ENCODE results near the gene SELENOM. TPM values are rescaled to one million over a fixed set of nuclear protein-coding genes. Genes with fewer than 3 reads are reported as not detected.

SELENOM gene
- total and polyA plus RNA-seq, 2 of the 8 experiments (the other 6 are each of a cell fraction or from before 2014, with no cell fraction given): 22.7 to 40.0 TPM

GRCh38 chr22:31136711-31137110 lies 29.3 kb upstream of the SELENOM start:
- Histone ChIP-seq H2AFZ (ENCODE audit: low read length) (no peak overlapping the region), H3K79me1 (ENCODE audit: low read depth, low read length) (peaks cover 15% of the 10 kb centered on the region; the same call in 1 of the 2 replicates), H4K8ac (ENCODE audit: extremely low read depth, insufficient read depth, low read length) (no peak overlapping the region), H2BK5ac (ENCODE audit: low read depth, low read length) (no peak overlapping the region), H2BK120ac (replicated peaks; ENCODE audit: low read depth, low read length) (no peak overlapping the region), H3K4me3 (ENCODE audit: extremely low read depth in 1 of 4, insufficient read depth in 2 of 4, low read depth in 3 of 4, low read length in 4 of 4) (no peak overlapping the region), H3K23ac (ENCODE audit: insufficient read length) (no peak overlapping the region), H3K4ac (replicated peaks; ENCODE audit: insufficient read length, low read depth, low read length) (no peak overlapping the region), H3K4me2 (ENCODE audit: insufficient read depth in 1 of 2, low read depth in 2 of 2, low read length in 2 of 2) (no peak overlapping the region), H3K18ac (ENCODE audit: extremely low read depth, low read length) (no peak overlapping the region), H4K91ac (replicated peaks; ENCODE audit: insufficient read length, low read length) (no peak overlapping the region), H3K79me2 (ENCODE audit: control insufficient read depth in 1 of 2, insufficient read depth in 2 of 2, low read length in 2 of 2) (peaks cover 0 to 20% of the 10 kb centered on the region in 2 experiments; a peak in 3 of 4 replicates), H3K9ac (replicated peaks in 1 of 4; ENCODE audit: extremely low read depth in 1 of 4, low read depth in 3 of 4, low read length in 3 of 4) (peak overlapping the region in 1 of 4 experiments; percentile 3; a peak in 1 of 7 replicates), H4K5ac (ENCODE audit: insufficient read length, low read depth, low read length) (no peak overlapping the region), H2BK12ac (ENCODE audit: low read depth, low read length) (no peak overlapping the region), H4K20me1 (replicated peaks in 1 of 2; ENCODE audit: control insufficient read depth in 1 of 2, insufficient read depth in 2 of 2, low read length in 2 of 2) (peaks cover 4 to 23% of the 10 kb centered on the region in 2 experiments), H3K27ac (ENCODE audit: low read depth, low read length) (no peak overlapping the region), H2BK15ac (ENCODE audit: low read length) (no peak overlapping the region), H3K14ac (ENCODE audit: insufficient read length) (no peak overlapping the region), H2AK5ac (ENCODE audit: low read depth, low read length) (no peak overlapping the region), H3K56ac (replicated peaks; ENCODE audit: insufficient read length, low read depth, low read length) (no peak overlapping the region), H3K9me3 (ENCODE audit: insufficient read depth in 2 of 2, low read depth in 1 of 2, low read length in 1 of 2) (no peaks in the 10 kb centered on the region), H3K23me2 (ENCODE audit: low read depth, low read length) (peaks cover 12% of the 10 kb centered on the region), H3K27me3 (replicated peaks in 1 of 4; ENCODE audit: control insufficient read depth in 3 of 4, extremely low read depth in 1 of 4, insufficient read depth in 3 of 4, low read length in 3 of 4) (no peaks in the 10 kb centered on the region), H2BK20ac (ENCODE audit: low read length) (no peak overlapping the region), H3K4me1 (replicated peaks in 1 of 4; ENCODE audit: control insufficient read depth in 3 of 4, insufficient read depth in 4 of 4, low read length in 3 of 4) (peaks cover 7 to 25% (median 17%) of the 10 kb centered on the region in 4 experiments), H3K36me3 (ENCODE audit: control insufficient read depth in 2 of 4, insufficient read depth in 4 of 4, low read length in 3 of 4) (peaks cover 10 to 29% (median 18%) of the 10 kb centered on the region in 4 experiments; a peak in 7 of 8 replicates)
- POLR2A ChIA-PET (ENCODE audit: partially characterized antibody): interaction anchor here (2.7 kb wide), 1 partner anchor 12 kb away, joined by 8 read pairs; no protein-coding TSS in a partner anchor
- DNase-seq (ENCODE audit: low read depth in 1 of 2, low spot score in 2 of 2): no peak
- 93% methylated on average over 16 of the region's 16 CpGs; no CpG with 5 or more reads in 1 of the 2 experiments for WGBS, 2 experiments (ENCODE audit: extremely low coverage in 1 of 2, insufficient coverage in 1 of 2, insufficient read length in 1 of 2, insufficient replicate concordance in 2 of 2, low coverage in 1 of 2, low lambda C conversion rate in 2 of 2, missing lambda C conversion rate in 1 of 2)
- CTCF ChIA-PET (ENCODE audit: partially characterized antibody): interaction anchor here (1.2 to 2.2 kb wide), 5 partner anchors 9 to 48 kb away, joined by 3 to 16 read pairs (median 4); partner anchors contain the start of gene INPP5J
- no peak for FAIRE-seq
- no peak for TF ChIP-seq CEBPB (IDR thresholded peaks at IDR 0.05; ENCODE audit: low read depth, low read length)
- no peak for TF ChIP-seq TAF1 (IDR thresholded peaks at IDR 0.05; ENCODE audit: low read depth, low read length)
- no peak for TF ChIP-seq SP1 (IDR thresholded peaks at IDR 0.05; ENCODE audit: low read depth, low read length)
- no peak for TF ChIP-seq RBBP5 (IDR thresholded peaks at IDR 0.05; ENCODE audit: borderline replicate concordance, low read depth, low read length)
- TF ChIP-seq SRF (IDR thresholded peaks at IDR 0.05; ENCODE audit: low read depth, low read length): no peak
- TF ChIP-seq CTCF (IDR thresholded peaks at IDR 0.05; ENCODE audit: control extremely low read depth in 1 of 3, insufficient read depth in 1 of 3, low read depth in 1 of 3, low read length in 3 of 3): no peak
- TF ChIP-seq SAP30 (IDR thresholded peaks at IDR 0.05; ENCODE audit: insufficient read depth, insufficient replicate concordance, low read length): no peak
- TF ChIP-seq USF2 (IDR thresholded peaks at IDR 0.05; ENCODE audit: low read length): no peak
- no peak for TF ChIP-seq SP4 (IDR thresholded peaks at IDR 0.05; ENCODE audit: low read length)
- no peak for TF ChIP-seq TEAD4 (IDR thresholded peaks at IDR 0.05; ENCODE audit: low read depth, low read length)
- TF ChIP-seq KDM1A (IDR thresholded peaks at IDR 0.05; ENCODE audit: borderline replicate concordance, low read length): no peak
